Ovary (tissue), 9 donors: Measurements from ENCODE around the gene KCNG2. TPM values are rescaled to one million over a fixed set of nuclear protein-coding genes. Genes with fewer than 3 reads are reported as not detected.

Source experiments
- DNase-seq, 5 donors: peaks; one replicate each; pipeline ENCODE4 v3.0.0-alpha.2; 2019 to 2020
- H3K27ac ChIP-seq, 2 donors: fragments of 200-600 bp; one replicate each; pipeline versions ENCODE4 v1.5.1 to v1.8.0; 2019 to 2022
- H3K27me3 ChIP-seq: fragments of 200-600 bp; one replicate; pipeline ENCODE4 v1.8.0; 2022
- H3K36me3 ChIP-seq: fragments of 200-600 bp; sonication (generic); one replicate; pipeline ENCODE4 v1.5.1; 2019
- H3K4me1 ChIP-seq: one replicate; pipeline ENCODE4 v1.8.1; 2013; ENCODE audit warnings: mild to moderate bottlenecking, moderate library complexity; ENCODE audit not compliant: insufficient read depth
- H3K4me3 ChIP-seq: fragments of 200-600 bp; sonication (generic); one replicate; pipeline ENCODE4 v1.5.1; 2017
- H3K9me3 ChIP-seq, 2 donors: fragments of 200-600 bp in 1 of 2; sonication (generic) in 1 of 2; one replicate each; pipeline versions ENCODE4 v1.5.1 to v1.8.1; 2013 to 2019; ENCODE audit warnings: mild to moderate bottlenecking in 1 of 2, moderate library complexity in 1 of 2
- EP300 ChIP-seq: sonication (generic); formaldehyde crosslinking; IDR thresholded peaks from one replicate; pipeline ENCODE4 v1.6.1; 2017; ENCODE audit warnings: antibody characterized with exemption
- POLR2A ChIP-seq: fragments of 450-650 bp; IDR thresholded peaks from one replicate; pipeline ENCODE4 v1.6.1; 2017; ENCODE audit warnings: antibody characterized with exemption, mild to moderate bottlenecking, moderate library complexity
- WGBS, 3 donors: extraction: QIAGEN DNeasy Blood & Tissue Kit in 1 of 3; methylation state at CpG; one replicate each; pipeline versions ENCODE4 v1.1.5 to v1.1.7; 2013 to 2017; 5-methylcytosine and 5-hydroxymethylcytosine counted together
- intact Hi-C, 4 donors: fragments of 100-400 bp; cut with DNase I; formaldehyde crosslinking; loops; one replicate each; pipeline versions ENCODE4 v1.11.0 to v1.15.1; 2022 to 2023
- polyA plus RNA-seq, 2 donors: library from polyadenylated mRNA; stranded (reverse); fragments of 200-250 nt in 1 of 2; fragments of 350-450 nt in 1 of 2; fragmentation: Illumina TruSeq in 1 of 2; extraction: RNeasy Lipid Tissue Mini Kit (QIAGEN cat#74804) in 1 of 2; gene quantifications; one replicate each; pipeline ENCODE4 v1.2.3, GENCODE V29; 2013 to 2014
- total RNA-seq, 7 donors: library from RNA; depleted of rRNA in 2 of 7; stranded (reverse); fragments of >200 nt in 2 of 7; fragmentation: NEBNext Ultra II Directional in 3 of 7; extraction: Animal tissue kit (Norgen Biotek cat#: 25700) in 3 of 7; gene quantifications; one replicate each; pipeline versions ENCODE4 v1.1.0 to v1.2.4, GENCODE V29; 2016 to 2023
- TF ChIP-seq, protein P1 (sequence below), 3 donors: fragments of 450-650 bp in 2 of 3; fragments of 200-600 bp in 1 of 3; IDR thresholded peaks; one replicate each; pipeline versions ENCODE4 v1.5.1 to v1.8.0; 2016 to 2022; ENCODE audit warnings: antibody characterized with exemption in 3 of 3, mild to moderate bottlenecking in 1 of 3
- donor health status: DM: no; HTN: no; CAD: no; lungs with moderate emphysema.
- donor health status: DM: no; HTN: no; CAD: no.
- donor health status: Bipolar disorder and iron deficiency.
- donor health status: DM: yes; HTN: yes; CAD: no.
- donor health status: DM: no; HTN: no; CAD: no.
- donor health status: DM: yes; HTN: yes; CAD: no.

KCNG2 gene
- total and polyA plus RNA-seq, 9 donors = 0.10 to 0.80 (median 0.21) TPM; not detected in 3

- Histone ChIP-seq H3K27ac (no peak overlapping the region), H3K4me1 (no peaks in the 10 kb centered on the region), H3K4me3 (no peak overlapping the region), H3K27me3 (no peaks in the 10 kb centered on the region), H3K9me3 (no peaks in the 10 kb centered on the region), H3K36me3 (no peaks in the 10 kb centered on the region)
- TF ChIP-seq EP300 (no peak), POLR2A (no peak)
- TF ChIP-seq, protein P1, sequence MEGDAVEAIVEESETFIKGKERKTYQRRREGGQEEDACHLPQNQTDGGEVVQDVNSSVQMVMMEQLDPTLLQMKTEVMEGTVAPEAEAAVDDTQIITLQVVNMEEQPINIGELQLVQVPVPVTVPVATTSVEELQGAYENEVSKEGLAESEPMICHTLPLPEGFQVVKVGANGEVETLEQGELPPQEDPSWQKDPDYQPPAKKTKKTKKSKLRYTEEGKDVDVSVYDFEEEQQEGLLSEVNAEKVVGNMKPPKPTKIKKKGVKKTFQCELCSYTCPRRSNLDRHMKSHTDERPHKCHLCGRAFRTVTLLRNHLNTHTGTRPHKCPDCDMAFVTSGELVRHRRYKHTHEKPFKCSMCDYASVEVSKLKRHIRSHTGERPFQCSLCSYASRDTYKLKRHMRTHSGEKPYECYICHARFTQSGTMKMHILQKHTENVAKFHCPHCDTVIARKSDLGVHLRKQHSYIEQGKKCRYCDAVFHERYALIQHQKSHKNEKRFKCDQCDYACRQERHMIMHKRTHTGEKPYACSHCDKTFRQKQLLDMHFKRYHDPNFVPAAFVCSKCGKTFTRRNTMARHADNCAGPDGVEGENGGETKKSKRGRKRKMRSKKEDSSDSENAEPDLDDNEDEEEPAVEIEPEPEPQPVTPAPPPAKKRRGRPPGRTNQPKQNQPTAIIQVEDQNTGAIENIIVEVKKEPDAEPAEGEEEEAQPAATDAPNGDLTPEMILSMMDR (IDR thresholded peaks at IDR 0.05) = no peak
- WGBS, 3 donors = 42 to 62% (median 44%) methylated on average over 30 of the region's 30 CpGs
- intact Hi-C loops = no loop called here
- no peak for DNase-seq
Observed at GRCh38 chr18:79799619-79800370, 2.1 kb downstream of the KCNG2 start.

DNA sequence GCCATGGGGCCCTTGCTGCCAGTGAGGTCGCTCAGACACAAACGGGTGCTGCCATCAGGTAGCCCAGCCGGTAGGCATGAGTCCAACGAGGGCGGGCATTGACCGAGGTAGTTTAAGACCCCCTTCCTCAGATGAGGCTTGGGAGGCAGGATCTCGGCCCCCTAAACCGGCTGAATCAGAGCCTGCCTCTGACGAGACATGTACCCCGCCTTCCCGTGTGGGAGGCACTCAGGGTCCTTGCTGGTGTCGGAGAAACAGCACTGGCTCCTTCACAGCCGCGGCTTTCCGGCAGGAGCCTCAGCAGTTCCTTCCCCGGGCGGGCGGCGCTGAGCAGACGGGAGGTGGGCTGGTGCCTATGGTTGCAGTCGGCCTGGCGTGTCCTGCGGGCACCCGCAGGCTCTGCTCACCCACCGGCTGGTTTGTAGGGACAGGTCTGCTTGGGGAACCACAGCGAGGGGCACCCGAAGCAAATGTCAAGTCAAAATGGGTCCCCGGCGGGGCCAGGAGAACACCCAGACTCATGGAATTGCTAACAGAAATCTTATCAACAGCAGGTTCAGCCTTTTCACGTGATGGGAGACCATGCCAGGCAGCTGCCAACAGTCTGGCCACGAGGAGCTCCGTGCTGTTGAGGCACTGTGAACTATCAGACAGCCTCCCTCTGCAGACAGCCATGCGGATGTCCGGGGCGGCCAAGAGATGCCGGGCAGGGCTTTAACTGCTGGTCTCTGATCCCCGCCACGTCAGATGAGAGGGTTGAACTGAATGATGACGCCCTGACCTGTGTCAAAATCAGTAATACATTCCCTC is 2.8 kb downstream of the KCNG2 start:
- intact Hi-C loops = no loop called here
- DNase-seq = no peak

GRCh38 chr18:79801217-79801616 is 3.5 kb downstream of the KCNG2 start:
- H3K27ac ChIP-seq = no peak overlapping the region
- H3K9me3 ChIP-seq = no peaks in the 10 kb centered on the region
- intact Hi-C loops = no loop called here
- no peaks in the 10 kb centered on the region for H3K4me1 ChIP-seq
- H3K4me3 ChIP-seq = no peak overlapping the region
- no peak for DNase-seq
- WGBS, 3 donors = 89 to 93% (median 91%) methylated on average over 13 of the region's 13 CpGs
- H3K27me3 ChIP-seq = no peaks in the 10 kb centered on the region
- TF ChIP-seq EP300 = no peak
- no peak for TF ChIP-seq POLR2A
- TF ChIP-seq, protein P1 (IDR thresholded peaks at IDR 0.05) = no peak
- no peaks in the 10 kb centered on the region for H3K36me3 ChIP-seq

More for the DNA sequence above, 2.8 kb downstream of the KCNG2 start:
- Histone ChIP-seq H3K4me3 (no peak overlapping the region), H3K36me3 (no peaks in the 10 kb centered on the region), H3K27me3 (no peaks in the 10 kb centered on the region), H3K27ac (no peak overlapping the region), H3K4me1 (no peaks in the 10 kb centered on the region), H3K9me3 (no peaks in the 10 kb centered on the region)
- 77 to 84% (median 81%) methylated on average over 34 to 39 of the region's 39 CpGs for WGBS, 3 donors
- TF ChIP-seq, protein P1 (IDR thresholded peaks at IDR 0.05) = no peak
- TF ChIP-seq EP300 = no peak
- TF ChIP-seq POLR2A = no peak

DNA sequence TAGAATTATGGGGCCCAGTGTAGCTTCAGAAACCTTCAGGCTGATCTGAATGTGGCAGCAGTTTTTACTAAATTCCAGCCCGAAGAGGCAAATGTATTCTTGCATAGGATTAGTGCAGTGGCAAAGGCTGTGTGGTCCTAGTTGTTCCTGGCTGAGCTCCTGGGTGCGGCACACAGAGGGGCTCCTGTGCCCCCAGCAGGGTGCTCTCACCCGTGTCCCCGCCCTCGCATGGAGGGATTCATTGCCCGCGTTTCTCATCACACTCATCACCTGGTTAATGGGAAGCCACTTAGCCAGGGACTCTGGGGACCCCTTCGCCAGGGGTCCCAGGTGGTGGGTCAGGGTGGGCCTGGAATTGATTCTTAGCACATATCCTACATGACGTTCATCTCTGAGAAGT is 3.9 kb downstream of the KCNG2 start:
- H3K27me3 ChIP-seq = no peaks in the 10 kb centered on the region
- no peaks in the 10 kb centered on the region for H3K9me3 ChIP-seq
- DNase-seq = no peak
- no peak overlapping the region for H3K27ac ChIP-seq
- 84% methylated on average over 9 of the region's 9 CpGs for WGBS, 3 donors
- TF ChIP-seq, protein P1 (IDR thresholded peaks at IDR 0.05) = no peak
- TF ChIP-seq POLR2A (no peak), EP300 (no peak)
- H3K36me3 ChIP-seq = no peaks in the 10 kb centered on the region
- H3K4me3 ChIP-seq = no peak overlapping the region
- H3K4me1 ChIP-seq = no peaks in the 10 kb centered on the region
- intact Hi-C loops = no loop called here
